ENCODE results near the gene GADD45A.

Gene GADD45A

DNA sequence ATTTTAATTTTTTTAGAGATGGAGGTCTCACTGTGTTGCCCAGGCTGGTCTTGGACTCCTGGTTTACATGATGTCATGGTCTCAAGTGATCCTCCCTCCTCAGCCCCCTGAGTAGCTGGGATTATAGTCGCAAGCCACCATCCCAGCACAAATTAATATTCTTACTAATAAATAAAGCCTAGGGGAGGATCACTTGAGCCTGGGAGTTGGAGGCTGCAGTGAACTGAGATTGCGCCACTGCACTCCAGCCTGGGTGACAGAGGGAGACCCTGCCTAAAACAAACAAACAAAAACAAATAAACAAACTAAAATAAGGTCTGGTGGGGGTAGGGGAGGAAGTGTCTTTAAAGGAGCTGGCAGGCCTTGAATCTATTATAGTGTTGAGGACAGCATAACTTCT lies 8.7 kb upstream of the GADD45A start:
- TF ChIP-seq, protein P1, sequence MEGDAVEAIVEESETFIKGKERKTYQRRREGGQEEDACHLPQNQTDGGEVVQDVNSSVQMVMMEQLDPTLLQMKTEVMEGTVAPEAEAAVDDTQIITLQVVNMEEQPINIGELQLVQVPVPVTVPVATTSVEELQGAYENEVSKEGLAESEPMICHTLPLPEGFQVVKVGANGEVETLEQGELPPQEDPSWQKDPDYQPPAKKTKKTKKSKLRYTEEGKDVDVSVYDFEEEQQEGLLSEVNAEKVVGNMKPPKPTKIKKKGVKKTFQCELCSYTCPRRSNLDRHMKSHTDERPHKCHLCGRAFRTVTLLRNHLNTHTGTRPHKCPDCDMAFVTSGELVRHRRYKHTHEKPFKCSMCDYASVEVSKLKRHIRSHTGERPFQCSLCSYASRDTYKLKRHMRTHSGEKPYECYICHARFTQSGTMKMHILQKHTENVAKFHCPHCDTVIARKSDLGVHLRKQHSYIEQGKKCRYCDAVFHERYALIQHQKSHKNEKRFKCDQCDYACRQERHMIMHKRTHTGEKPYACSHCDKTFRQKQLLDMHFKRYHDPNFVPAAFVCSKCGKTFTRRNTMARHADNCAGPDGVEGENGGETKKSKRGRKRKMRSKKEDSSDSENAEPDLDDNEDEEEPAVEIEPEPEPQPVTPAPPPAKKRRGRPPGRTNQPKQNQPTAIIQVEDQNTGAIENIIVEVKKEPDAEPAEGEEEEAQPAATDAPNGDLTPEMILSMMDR (IDR thresholded peaks at IDR 0.05; ENCODE audit: insufficient read depth, missing control alignments), result no peak
- no peak for FAIRE-seq

DNA sequence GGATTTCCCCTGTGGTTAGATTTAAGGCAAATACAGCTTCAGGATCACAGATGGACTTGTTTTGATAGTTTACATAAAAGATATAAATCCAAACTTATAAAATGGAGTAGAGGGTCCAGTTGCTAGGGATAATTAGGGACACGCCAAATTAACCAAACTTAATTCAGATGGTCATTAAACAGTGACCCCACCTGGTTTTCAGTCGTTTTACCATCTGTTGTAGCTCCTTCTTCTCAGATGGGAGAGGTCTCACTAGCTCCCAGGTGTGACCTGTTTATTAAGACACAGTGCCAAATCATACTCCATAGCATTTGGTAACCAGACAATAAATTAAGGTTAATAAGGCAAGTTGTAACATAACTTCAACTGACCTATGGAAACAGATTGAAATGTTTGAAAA lies 8.1 kb upstream of the GADD45A start:
- TF ChIP-seq, protein P1 (IDR thresholded peaks at IDR 0.05; ENCODE audit: insufficient read depth, missing control alignments), result no peak
- FAIRE-seq (no peak), DNase-seq (ENCODE audit: insufficient read length, low spot score) (no peak)

More for the DNA sequence above, 8.7 kb upstream of the GADD45A start:
- no peak for DNase-seq (ENCODE audit: insufficient read length, low spot score)

DNA sequence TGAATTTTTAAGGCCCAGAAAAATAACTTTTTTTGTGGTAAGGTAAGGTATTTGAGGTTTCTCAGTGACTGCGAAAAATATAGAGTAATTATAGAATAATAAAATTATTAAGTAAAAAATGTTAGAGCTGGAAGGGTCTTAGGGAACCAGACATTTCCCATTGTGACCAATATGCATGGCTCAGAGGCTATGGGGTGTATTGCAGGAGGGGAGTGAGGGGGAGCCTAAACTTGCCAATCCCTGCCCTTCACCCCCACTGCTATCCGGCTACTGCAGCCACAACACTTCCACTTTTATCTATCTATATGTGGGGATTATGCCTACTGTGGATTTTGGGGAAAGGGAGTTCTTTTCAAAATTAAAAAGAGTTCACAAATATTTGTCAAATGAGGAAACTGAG lies 7.6 kb upstream of the GADD45A start:
- TF ChIP-seq, protein P1 (IDR thresholded peaks at IDR 0.05; ENCODE audit: insufficient read depth, missing control alignments), result no peak
- no peak for FAIRE-seq
- no peak for DNase-seq (ENCODE audit: insufficient read length, low spot score)

- no peak for DNase-seq (ENCODE audit: insufficient read length, low spot score)
- no peak for FAIRE-seq
- TF ChIP-seq, protein P1 (IDR thresholded peaks at IDR 0.05; ENCODE audit: insufficient read depth, missing control alignments), result no peak
Observed at GRCh38 chr1:67677930-67678329, 7.1 kb upstream of the GADD45A start.

- FAIRE-seq, result no peak
- TF ChIP-seq, protein P1 (IDR thresholded peaks at IDR 0.05; ENCODE audit: insufficient read depth, missing control alignments), result no peak
- DNase-seq (ENCODE audit: insufficient read length, low spot score), result no peak
Observed at GRCh38 chr1:67679691-67680090, 5.3 kb upstream of the GADD45A start.

DNA sequence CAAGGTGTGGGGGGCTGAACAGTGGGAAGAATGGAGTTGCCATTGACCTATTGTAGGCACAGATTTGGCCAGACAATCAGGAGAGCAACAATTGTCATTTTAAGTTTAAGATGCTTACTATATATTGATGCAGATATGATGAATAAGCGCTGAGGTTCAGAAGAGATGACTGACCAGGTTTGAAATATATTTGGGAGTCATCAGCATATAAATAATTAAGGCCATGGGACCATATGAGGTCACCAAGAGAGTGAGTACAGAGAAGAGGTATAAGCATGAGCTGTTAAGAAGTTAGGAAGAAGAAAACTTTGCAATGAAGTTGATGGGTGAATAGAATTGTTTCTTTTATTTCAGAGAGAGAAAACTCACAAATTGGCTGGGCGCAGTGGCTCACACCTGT lies 4.5 kb upstream of the GADD45A start:
- FAIRE-seq (no peak), DNase-seq (ENCODE audit: insufficient read length, low spot score) (no peak)
- TF ChIP-seq, protein P1 (IDR thresholded peaks at IDR 0.05; ENCODE audit: insufficient read depth, missing control alignments), result no peak

DNA sequence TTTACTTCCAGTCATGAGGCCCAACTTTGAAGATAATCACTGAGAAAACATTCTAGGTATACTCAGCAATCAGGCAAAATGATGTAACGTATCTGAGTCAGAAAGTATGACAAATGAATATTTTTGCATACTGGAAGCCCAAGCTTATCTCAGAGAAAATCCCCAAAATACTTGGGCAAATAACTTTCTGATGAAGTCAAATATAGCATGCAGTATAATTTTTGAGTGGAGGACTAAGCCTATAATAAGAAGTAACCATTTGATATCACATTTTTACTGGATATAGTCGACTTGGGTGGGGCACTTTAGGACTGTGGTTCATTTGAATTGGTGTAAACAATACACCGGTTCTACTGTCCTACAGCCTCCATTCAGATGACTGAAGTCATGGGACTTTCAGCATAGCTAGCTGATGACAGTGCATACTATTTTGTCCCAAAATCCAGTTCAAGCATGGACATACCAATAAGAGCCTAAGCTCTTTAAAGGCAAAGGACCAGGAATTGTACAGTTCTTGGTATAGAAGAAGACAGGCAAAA lies 2.3 kb upstream of the GADD45A start:
- FAIRE-seq, result no peak
- DNase-seq (ENCODE audit: insufficient read length, low spot score), result no peak
- TF ChIP-seq, protein P1 (IDR thresholded peaks at IDR 0.05; ENCODE audit: insufficient read depth, missing control alignments), result no peak

All from D721Med (cell line).